ENCODE measurements around the gene NEAT1.

The NEAT1 gene

GRCh38 chr11:65389294-65389980, 33.2 kb upstream of the NEAT1 start:
- no peak for DNase-seq

- DNase-seq = no peak
Measured at GRCh38 chr11:65390099-65390941, 32.3 kb upstream of the NEAT1 start.

GRCh38 chr11:65390996-65391395, 31.6 kb upstream of the NEAT1 start:
- no peak for DNase-seq

GRCh38 chr11:65392186-65392829, 30.3 kb upstream of the NEAT1 start:
- DNase-seq = no peak

- no peak for DNase-seq
Measured at GRCh38 chr11:65392899-65393298, 29.7 kb upstream of the NEAT1 start.

GRCh38 chr11:65393513-65394079, 29.0 kb upstream of the NEAT1 start:
- DNase-seq = no peak

GRCh38 chr11:65394125-65394536, 28.5 kb upstream of the NEAT1 start:
- DNase-seq = no peak

GRCh38 chr11:65395961-65396530, 26.6 kb upstream of the NEAT1 start:
- no peak for DNase-seq

- no peak for DNase-seq
Measured at GRCh38 chr11:65396769-65397745, 25.5 kb upstream of the NEAT1 start.

GRCh38 chr11:65398362-65398910, 24.2 kb upstream of the NEAT1 start:
- no peak for DNase-seq

- no peak for DNase-seq
Measured at GRCh38 chr11:65399249-65399648, 23.3 kb upstream of the NEAT1 start.

GRCh38 chr11:65399845-65400244, 22.8 kb upstream of the NEAT1 start:
- DNase-seq = no peak

GRCh38 chr11:65400307-65401072, 22.1 kb upstream of the NEAT1 start:
- no peak for DNase-seq

- DNase-seq = no peak
Measured at GRCh38 chr11:65401073-65401802, 21.4 kb upstream of the NEAT1 start.

- DNase-seq = no peak
Measured at GRCh38 chr11:65401803-65402248, 20.8 kb upstream of the NEAT1 start.

- DNase-seq = no peak
Measured at GRCh38 chr11:65402790-65403189, 19.8 kb upstream of the NEAT1 start.

- no peak for DNase-seq
Measured at GRCh38 chr11:65403607-65404121, 18.9 kb upstream of the NEAT1 start.

GRCh38 chr11:65404210-65404609, 18.4 kb upstream of the NEAT1 start:
- DNase-seq = no peak

- DNase-seq = no peak
Measured at GRCh38 chr11:65404638-65405339, 17.8 kb upstream of the NEAT1 start.
